ENCODE results near the gene DGKD. TPM values are rescaled to one million over a fixed set of nuclear protein-coding genes. Genes with fewer than 3 reads are reported as not detected.

Gene DGKD
- total and polyA plus RNA-seq, 4 donors, result 26.0 to 75.0 (median 43.8) TPM

- Histone ChIP-seq H3K36me3 (ENCODE audit: control insufficient read depth, insufficient read depth, low read length) (peaks cover 87% of the 10 kb centered on the region), H3K4me1 (ENCODE audit: control insufficient read depth, insufficient read depth, low read length) (peaks cover 4% of the 10 kb centered on the region), H3K27me3 (ENCODE audit: control insufficient read depth, insufficient read depth, low read length) (no peaks in the 10 kb centered on the region), H3K27ac (ENCODE audit: low read depth, low read length) (no peak overlapping the region), H3K9me3 (ENCODE audit: control insufficient read depth, insufficient read depth, low read length) (no peaks in the 10 kb centered on the region), H3K4me3 (ENCODE audit: low read depth, low read length) (no peak overlapping the region)
- 85% methylated on average over 19 of the region's 19 CpGs for WGBS (ENCODE audit: insufficient coverage)
- no peak for DNase-seq (ENCODE audit: low read depth in 4 of 6, low spot score in 6 of 6)
Measured at GRCh38 chr2:233464056-233464455, 109.8 kb downstream of the DGKD start.

- WGBS (ENCODE audit: insufficient coverage), result 90% methylated on average over 11 of the region's 16 CpGs
- H3K9me3 ChIP-seq (ENCODE audit: control insufficient read depth, insufficient read depth, low read length), result no peaks in the 10 kb centered on the region
- DNase-seq (ENCODE audit: low read depth in 4 of 6, low spot score in 6 of 6), result no peak
- H3K27ac ChIP-seq (ENCODE audit: low read depth, low read length), result no peak overlapping the region
- no peaks in the 10 kb centered on the region for H3K27me3 ChIP-seq (ENCODE audit: control insufficient read depth, insufficient read depth, low read length)
- H3K4me3 ChIP-seq (ENCODE audit: low read depth, low read length), result no peak overlapping the region
- peaks cover 87% of the 10 kb centered on the region for H3K36me3 ChIP-seq (ENCODE audit: control insufficient read depth, insufficient read depth, low read length)
- H3K4me1 ChIP-seq (ENCODE audit: control insufficient read depth, insufficient read depth, low read length), result peaks cover 11% of the 10 kb centered on the region
Measured at GRCh38 chr2:233464531-233465240, 110.4 kb downstream of the DGKD start.

GRCh38 chr2:233466991-233467603, 112.8 kb downstream of the DGKD start:
- Histone ChIP-seq H3K27ac (ENCODE audit: low read depth, low read length) (no peak overlapping the region), H3K9me3 (ENCODE audit: control insufficient read depth, insufficient read depth, low read length) (no peaks in the 10 kb centered on the region), H3K27me3 (ENCODE audit: control insufficient read depth, insufficient read depth, low read length) (no peaks in the 10 kb centered on the region), H3K4me1 (ENCODE audit: control insufficient read depth, insufficient read depth, low read length) (peaks cover 17% of the 10 kb centered on the region), H3K4me3 (ENCODE audit: low read depth, low read length) (no peak overlapping the region), H3K36me3 (ENCODE audit: control insufficient read depth, insufficient read depth, low read length) (peaks cover 85% of the 10 kb centered on the region)
- 86% methylated on average over 20 of the region's 20 CpGs for WGBS (ENCODE audit: insufficient coverage)
- DNase-seq (ENCODE audit: low read depth in 4 of 6, low spot score in 6 of 6), result no peak

GRCh38 chr2:233468047-233468740, 113.9 kb downstream of the DGKD start:
- Histone ChIP-seq H3K36me3 (ENCODE audit: control insufficient read depth, insufficient read depth, low read length) (peaks cover 83% of the 10 kb centered on the region), H3K4me3 (ENCODE audit: low read depth, low read length) (no peak overlapping the region), H3K9me3 (ENCODE audit: control insufficient read depth, insufficient read depth, low read length) (no peaks in the 10 kb centered on the region), H3K27ac (ENCODE audit: low read depth, low read length) (no peak overlapping the region), H3K27me3 (ENCODE audit: control insufficient read depth, insufficient read depth, low read length) (no peaks in the 10 kb centered on the region), H3K4me1 (ENCODE audit: control insufficient read depth, insufficient read depth, low read length) (peaks cover 17% of the 10 kb centered on the region)
- 88% methylated on average over 22 of the region's 22 CpGs for WGBS (ENCODE audit: insufficient coverage)
- no peak for DNase-seq (ENCODE audit: low read depth in 4 of 6, low spot score in 6 of 6)

GRCh38 chr2:233468741-233469110, 114.4 kb downstream of the DGKD start:
- Histone ChIP-seq H3K9me3 (ENCODE audit: control insufficient read depth, insufficient read depth, low read length) (no peaks in the 10 kb centered on the region), H3K36me3 (ENCODE audit: control insufficient read depth, insufficient read depth, low read length) (peaks cover 83% of the 10 kb centered on the region), H3K27me3 (ENCODE audit: control insufficient read depth, insufficient read depth, low read length) (no peaks in the 10 kb centered on the region), H3K4me1 (ENCODE audit: control insufficient read depth, insufficient read depth, low read length) (peaks cover 17% of the 10 kb centered on the region), H3K27ac (ENCODE audit: low read depth, low read length) (no peak overlapping the region), H3K4me3 (ENCODE audit: low read depth, low read length) (no peak overlapping the region)
- DNase-seq (ENCODE audit: low read depth in 4 of 6, low spot score in 6 of 6), result no peak
- 97% methylated on average over 8 of the region's 8 CpGs for WGBS (ENCODE audit: insufficient coverage)

GRCh38 chr2:233469261-233470010, 115.1 kb downstream of the DGKD start:
- H3K4me3 ChIP-seq (ENCODE audit: low read depth, low read length), result no peak overlapping the region

GRCh38 chr2:233470011-233470687, 115.9 kb downstream of the DGKD start:
- WGBS (ENCODE audit: insufficient coverage), result 63% methylated on average over 15 of the region's 20 CpGs
- peaks cover 78% of the 10 kb centered on the region for H3K36me3 ChIP-seq (ENCODE audit: control insufficient read depth, insufficient read depth, low read length)

More at GRCh38 chr2:233469261-233470010, 115.1 kb downstream of the DGKD start:
- Histone ChIP-seq H3K4me1 (ENCODE audit: control insufficient read depth, insufficient read depth, low read length) (peaks cover 20% of the 10 kb centered on the region), H3K36me3 (ENCODE audit: control insufficient read depth, insufficient read depth, low read length) (peaks cover 83% of the 10 kb centered on the region), H3K9me3 (ENCODE audit: control insufficient read depth, insufficient read depth, low read length) (no peaks in the 10 kb centered on the region), H3K27ac (ENCODE audit: low read depth, low read length) (peak overlapping the region; percentile 61), H3K27me3 (ENCODE audit: control insufficient read depth, insufficient read depth, low read length) (no peaks in the 10 kb centered on the region)
- 69% methylated on average over 31 of the region's 32 CpGs for WGBS (ENCODE audit: insufficient coverage)
- DNase-seq (ENCODE audit: low read depth in 4 of 6, low spot score in 6 of 6), result peak in 3 of 6 donors; percentile 15 to 64 (median 50)

GRCh38 chr2:233470839-233471238, 116.5 kb downstream of the DGKD start:
- Histone ChIP-seq H3K27me3 (ENCODE audit: control insufficient read depth, insufficient read depth, low read length) (no peaks in the 10 kb centered on the region), H3K36me3 (ENCODE audit: control insufficient read depth, insufficient read depth, low read length) (peaks cover 83% of the 10 kb centered on the region), H3K9me3 (ENCODE audit: control insufficient read depth, insufficient read depth, low read length) (no peaks in the 10 kb centered on the region), H3K4me3 (ENCODE audit: low read depth, low read length) (no peak overlapping the region), H3K4me1 (ENCODE audit: control insufficient read depth, insufficient read depth, low read length) (peaks cover 20% of the 10 kb centered on the region), H3K27ac (ENCODE audit: low read depth, low read length) (no peak overlapping the region)
- WGBS (ENCODE audit: insufficient coverage), result 98% methylated on average over 10 of the region's 14 CpGs
- no peak for DNase-seq (ENCODE audit: low read depth in 4 of 6, low spot score in 6 of 6)

More at GRCh38 chr2:233470011-233470687, 115.9 kb downstream of the DGKD start:
- H3K27ac ChIP-seq (ENCODE audit: low read depth, low read length), result peak overlapping the region; percentile 61
- H3K27me3 ChIP-seq (ENCODE audit: control insufficient read depth, insufficient read depth, low read length), result no peaks in the 10 kb centered on the region
- peak in 4 of 6 donors; percentile 30 to 77 (median 47) for DNase-seq (ENCODE audit: low read depth in 4 of 6, low spot score in 6 of 6)
- H3K9me3 ChIP-seq (ENCODE audit: control insufficient read depth, insufficient read depth, low read length), result no peaks in the 10 kb centered on the region
- H3K4me1 ChIP-seq (ENCODE audit: control insufficient read depth, insufficient read depth, low read length), result peaks cover 20% of the 10 kb centered on the region
- H3K4me3 ChIP-seq (ENCODE audit: low read depth, low read length), result no peak overlapping the region

All from spinal cord (tissue), 10 donors.